ENCODE measurements around the gene PPP1CA. TPM values are rescaled to one million over a fixed set of nuclear protein-coding genes. Genes with fewer than 3 reads are reported as not detected.
"Not testable (repeated sequence)": the region's sequence is repeated elsewhere in the genome, so short reads cannot be mapped to it uniquely, and the experiment has no call there.

The PPP1CA gene
- total RNA-seq, 1 donor from 2014 or later = 69.3 TPM

GRCh38 chr11:67405688-67406339 lies 4.2 kb upstream of the PPP1CA start:
- FAIRE-seq = no peak

GRCh38 chr11:67405196-67405567 lies 3.5 kb upstream of the PPP1CA start:
- FAIRE-seq (no peak), DNase-seq (ENCODE audit: low spot score in 2 of 2) (no peak)

More at GRCh38 chr11:67405688-67406339, 4.2 kb upstream of the PPP1CA start:
- DNase-seq (ENCODE audit: low spot score in 2 of 2) = no peak

GRCh38 chr11:67404515-67405195 lies 3.0 kb upstream of the PPP1CA start:
- FAIRE-seq = no peak

DNA sequence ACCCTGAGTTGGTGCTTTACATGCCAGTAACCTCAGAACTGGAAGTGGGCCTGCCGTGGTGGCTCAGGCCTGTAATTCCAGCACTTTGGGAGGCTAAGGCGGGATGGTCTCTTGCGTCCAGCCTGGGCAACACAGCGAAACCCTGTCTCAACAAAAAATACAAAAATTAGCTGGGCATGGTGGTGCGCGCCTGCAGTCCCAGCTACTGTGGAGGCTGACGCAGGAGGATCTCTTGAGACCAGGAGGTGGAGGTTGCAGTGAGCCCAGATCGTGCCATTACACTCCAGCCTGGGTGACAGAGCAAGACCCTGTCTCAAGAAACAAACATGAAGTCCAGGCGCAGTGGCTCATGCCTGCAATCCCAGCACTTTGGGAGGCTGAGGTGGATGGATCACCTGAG lies 1.4 kb upstream of the PPP1CA start:
- not testable (repeated sequence) for DNase-seq (ENCODE audit: low spot score in 2 of 2); FAIRE-seq

More at GRCh38 chr11:67404515-67405195, 3.0 kb upstream of the PPP1CA start:
- DNase-seq (ENCODE audit: low spot score in 2 of 2) = no peak

DNA sequence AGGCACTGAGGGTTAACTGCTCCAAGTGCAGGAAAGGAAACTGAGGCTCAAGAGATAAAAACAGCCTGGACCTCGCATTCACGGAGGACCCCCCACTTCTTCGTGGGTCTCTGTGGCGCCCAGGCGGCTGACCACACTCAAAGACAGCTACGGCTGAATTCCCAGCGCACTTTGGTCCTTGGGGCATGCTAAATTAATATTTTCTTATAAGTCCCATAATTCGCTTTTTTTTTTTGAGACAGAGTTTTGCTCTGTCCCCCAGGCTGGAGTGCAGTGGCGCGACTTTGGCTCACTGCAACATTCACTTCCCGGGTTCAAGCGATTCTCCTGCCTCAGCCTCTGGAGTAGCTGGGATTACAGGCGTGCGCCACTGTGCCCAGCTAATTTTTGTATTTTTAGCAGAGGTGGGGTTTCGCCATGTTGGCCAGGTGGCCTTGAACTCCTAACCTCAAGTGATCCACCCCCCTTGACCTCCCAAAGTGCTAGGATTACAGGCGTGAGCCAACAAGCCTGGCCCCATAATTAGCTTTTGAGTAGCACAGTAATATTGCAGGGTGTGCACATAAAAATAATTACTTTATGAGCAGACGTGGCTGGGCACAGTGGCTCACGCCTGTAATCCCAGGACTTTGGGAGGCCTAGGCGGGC lies 658 bp upstream of the PPP1CA start:
- not testable (repeated sequence) for DNase-seq (ENCODE audit: low spot score in 2 of 2); FAIRE-seq

DNA sequence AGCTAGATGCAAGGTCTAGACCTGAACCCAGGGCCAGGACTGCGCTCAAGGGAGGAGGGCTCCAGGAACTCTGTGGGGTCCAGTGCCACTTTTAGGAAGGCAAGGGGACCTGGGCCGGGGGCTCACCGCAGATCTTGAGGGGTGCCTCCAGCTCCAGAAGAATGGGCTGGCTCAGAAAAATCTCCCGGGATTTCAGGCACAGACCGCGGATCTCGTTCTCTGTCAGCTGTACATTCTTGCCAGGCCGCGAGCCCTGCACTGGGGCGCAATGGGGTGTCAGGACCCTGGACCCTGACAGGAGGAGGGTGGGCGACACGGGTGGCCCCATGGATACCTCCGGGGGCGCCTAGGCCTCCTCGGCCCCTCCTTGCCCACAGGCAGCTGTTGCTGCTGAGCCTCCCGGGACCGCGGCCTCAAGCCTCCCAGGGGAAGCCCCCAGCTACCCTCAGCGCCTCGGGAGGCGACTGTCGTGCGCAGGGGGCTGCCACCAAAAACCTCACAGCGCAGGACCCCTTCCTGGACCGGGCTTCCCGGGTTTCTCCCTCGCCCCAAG lies 640 bp downstream of the PPP1CA start:
- FAIRE-seq (no peak), DNase-seq (ENCODE audit: low spot score in 2 of 2) (no peak)

DNA sequence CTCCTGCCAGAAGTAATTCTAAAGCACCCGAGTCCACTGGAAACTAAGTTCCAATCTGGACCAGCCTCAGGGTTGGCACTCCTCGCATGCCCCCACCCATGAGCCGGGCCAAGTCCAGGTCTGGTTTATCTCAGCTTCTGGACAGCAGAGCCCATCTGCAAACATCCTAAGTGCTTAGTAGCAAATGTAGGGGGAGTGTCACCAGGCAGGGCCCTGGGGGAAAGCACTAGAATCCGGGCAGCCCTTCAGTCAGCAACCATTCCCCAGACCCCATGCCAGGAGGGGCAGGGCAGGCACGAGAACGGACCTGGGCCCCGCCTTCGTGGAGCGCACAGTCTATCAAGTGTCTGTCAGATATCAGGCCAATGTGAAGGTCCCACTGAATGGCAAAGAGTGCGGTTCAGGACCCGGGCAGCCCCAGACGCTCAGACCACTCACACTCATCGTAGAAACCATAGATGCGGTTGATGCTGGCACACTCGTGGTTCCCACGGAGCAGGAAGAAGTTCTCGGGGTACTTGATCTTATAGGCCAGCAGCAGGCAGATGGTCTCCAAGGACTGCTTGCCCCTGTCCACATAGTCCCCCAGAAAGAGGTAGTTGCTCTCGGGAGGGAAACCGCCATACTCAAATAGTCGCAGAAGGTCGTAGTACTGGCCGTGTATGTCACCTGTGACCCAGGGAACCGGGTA lies 1.3 kb downstream of the PPP1CA start:
- FAIRE-seq (no peak), DNase-seq (ENCODE audit: low spot score in 2 of 2) (no peak)

GRCh38 chr11:67398661-67399563 lies 2.7 kb downstream of the PPP1CA start:
- FAIRE-seq (no peak), DNase-seq (ENCODE audit: low spot score in 2 of 2) (no peak)

DNA sequence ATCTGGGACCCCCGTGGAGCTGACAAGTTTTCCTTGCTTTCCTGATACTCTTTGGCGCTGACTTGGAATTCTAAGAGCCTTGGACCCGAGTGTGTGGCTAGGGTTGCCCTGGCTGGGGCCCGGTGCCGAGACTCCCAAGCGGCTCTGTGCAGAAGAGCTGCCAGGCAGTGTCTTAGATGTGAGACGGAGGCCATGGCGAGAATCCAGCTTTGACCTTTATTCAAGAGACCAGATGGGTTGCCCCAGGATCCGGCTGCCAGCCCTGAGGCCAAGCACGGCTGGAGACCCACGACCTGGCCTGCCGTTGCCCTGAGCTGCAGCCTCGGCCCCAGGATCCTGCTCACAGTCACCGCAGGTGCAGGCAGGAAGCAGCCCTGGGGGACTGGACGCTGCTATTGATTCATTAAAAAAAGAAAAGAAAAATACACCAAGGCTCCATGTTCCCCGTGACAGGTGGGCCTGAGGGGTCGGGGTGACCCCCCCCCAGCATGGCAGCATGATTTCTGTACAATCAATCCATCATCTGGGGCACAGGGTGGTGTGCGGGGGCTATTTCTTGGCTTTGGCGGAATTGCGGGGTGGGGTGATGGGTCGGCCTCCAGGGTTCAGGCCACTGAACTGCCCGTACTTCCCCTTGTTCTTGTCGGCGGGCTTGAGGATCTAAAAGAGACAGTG lies 3.5 kb downstream of the PPP1CA start:
- DNase-seq (ENCODE audit: low spot score in 2 of 2) (no peak), FAIRE-seq (no peak)

DNA sequence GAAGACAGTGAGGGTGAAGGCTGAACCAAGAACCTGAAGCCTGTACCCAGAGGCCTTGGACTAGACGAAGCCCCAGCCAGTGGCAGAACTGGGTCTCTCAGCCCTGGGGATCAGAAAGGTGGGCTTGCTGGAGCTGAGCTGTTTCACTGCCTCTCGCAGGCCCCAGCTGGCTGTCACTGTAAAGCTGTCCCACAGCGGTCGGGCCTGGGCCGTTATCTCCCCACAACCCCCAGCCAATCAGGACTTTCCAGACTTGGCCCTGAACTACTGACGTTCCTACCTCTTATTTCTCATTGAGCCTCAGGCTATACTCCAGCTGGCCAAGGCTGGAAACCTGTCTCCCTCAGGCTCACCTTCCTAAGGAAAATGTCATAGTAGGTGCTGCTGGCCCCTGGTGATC lies 4.1 kb downstream of the PPP1CA start:
- FAIRE-seq = no peak
- DNase-seq (ENCODE audit: low spot score in 2 of 2) = no peak

- no peak for DNase-seq (ENCODE audit: low spot score in 2 of 2)
- FAIRE-seq = no peak
These were observed 4.9 kb downstream of the PPP1CA start for GRCh38 chr11:67396587-67397389.

- no peak for DNase-seq (ENCODE audit: low spot score in 2 of 2)
- FAIRE-seq = no peak
These were observed 5.4 kb downstream of the PPP1CA start for GRCh38 chr11:67396259-67396581.

- DNase-seq (ENCODE audit: low spot score in 2 of 2) (no peak), FAIRE-seq (no peak)
These were observed 6.0 kb downstream of the PPP1CA start for GRCh38 chr11:67395555-67396258.

GRCh38 chr11:67393990-67394389 lies 7.7 kb downstream of the PPP1CA start:
- no peak for FAIRE-seq
- DNase-seq (ENCODE audit: low spot score in 2 of 2) = no peak

- DNase-seq (ENCODE audit: low spot score in 2 of 2) = no peak
- no peak for FAIRE-seq
These were observed 8.2 kb downstream of the PPP1CA start for GRCh38 chr11:67393437-67393836.

DNA sequence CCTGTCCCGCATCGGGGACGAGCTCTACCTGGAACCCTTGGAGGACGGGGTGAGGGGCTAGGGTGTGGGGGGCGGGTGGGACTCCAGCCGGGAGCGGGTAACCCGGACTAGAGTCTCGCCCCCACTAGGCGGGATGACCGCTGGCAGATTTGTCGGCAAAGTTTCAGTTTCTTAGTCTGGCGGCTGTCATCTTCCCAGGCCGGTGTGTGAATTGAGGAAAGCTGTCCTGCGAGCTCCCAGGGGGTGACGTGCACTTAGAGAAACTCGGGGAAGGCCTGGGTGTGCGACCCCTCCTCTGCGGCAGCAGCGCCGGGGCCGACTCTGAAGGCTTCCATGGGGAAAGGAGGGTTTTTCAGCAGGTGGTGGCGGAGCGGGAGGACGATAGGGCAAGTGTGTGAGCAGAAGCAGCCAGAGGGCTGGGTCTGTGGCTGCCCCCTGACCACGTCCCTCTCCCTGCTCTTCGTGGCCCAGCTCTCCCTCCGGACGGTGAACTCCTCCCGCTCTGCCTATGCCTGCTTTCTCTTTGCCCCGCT lies 9.4 kb downstream of the PPP1CA start:
- DNase-seq (ENCODE audit: low spot score in 2 of 2) (no peak), FAIRE-seq (no peak)

DNA sequence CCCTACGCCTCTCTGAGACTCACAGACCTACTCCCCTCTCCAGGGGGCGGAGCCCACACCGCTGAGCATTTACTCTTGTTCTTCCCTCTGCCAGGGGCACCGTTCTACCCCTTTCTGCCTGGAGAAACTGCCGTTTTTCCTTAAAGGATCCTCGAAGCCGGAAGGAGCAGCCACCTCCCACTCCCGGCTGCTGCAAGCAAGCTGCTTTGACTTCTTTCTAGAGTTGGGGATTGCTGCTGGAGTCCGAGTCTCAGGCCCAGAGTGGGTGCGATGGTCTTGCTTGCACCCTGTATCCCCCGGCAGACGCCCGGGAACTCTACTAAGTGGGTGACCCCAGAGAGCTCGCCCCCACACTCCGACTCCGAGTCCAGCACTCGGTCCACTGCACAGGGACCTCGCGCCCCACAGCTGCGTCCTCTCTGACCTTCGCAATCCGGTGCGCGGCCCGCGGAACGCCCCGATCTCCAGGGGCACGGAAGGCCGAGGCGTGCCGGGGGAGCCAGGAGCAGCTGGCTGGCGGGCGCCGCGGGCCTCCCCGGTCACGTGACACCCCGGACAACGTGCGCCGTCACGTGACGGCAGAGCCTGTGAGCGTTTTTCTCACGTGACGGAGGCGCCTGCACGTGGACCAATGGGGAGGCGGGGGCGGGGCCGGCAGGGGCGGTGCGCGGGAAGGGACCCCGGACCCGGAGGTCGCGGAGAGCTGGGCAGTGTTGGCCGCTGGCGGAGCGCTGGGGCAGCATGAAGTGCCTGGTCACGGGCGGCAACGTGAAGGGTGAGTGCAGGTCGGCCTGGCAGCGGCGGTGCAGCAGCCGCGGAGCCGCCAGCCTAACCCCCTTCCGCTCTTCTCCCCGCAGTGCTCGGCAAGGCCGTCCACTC lies 10.1 kb downstream of the PPP1CA start, which contains the start of gene RAD9A:
RAD9A (plus strand) TSS at position 683 of the 879 bp plus-strand sequence; CDS start at position 742, 59 bp downstream.
- no peak for FAIRE-seq
- DNase-seq (ENCODE audit: low spot score in 2 of 2) = peak; percentile 99
